HepG2 (cell line): ENCODE measurements around the gene CPNE2. TPM values are rescaled to one million over a fixed set of nuclear protein-coding genes. Genes with fewer than 3 reads are reported as not detected.

Source experiments
- GABPB1 ChIP-seq: IDR thresholded peaks from 2 replicates; pipeline ENCODE4 v1.6.1; 2016; ENCODE audit warnings: mild to moderate bottlenecking, missing genetic modification reagents, moderate library complexity, missing compliant biosample characterization
- HES4 ChIP-seq: sonication (generic); formaldehyde crosslinking; IDR thresholded peaks from 2 replicates; pipeline ENCODE4 v1.9.0; 2021; ENCODE audit warnings: mild to moderate bottlenecking, missing genetic modification reagents, borderline replicate concordance
- HNRNPK ChIP-seq: fragments of 200-400 bp; formaldehyde crosslinking; IDR thresholded peaks from 2 replicates; pipeline ENCODE4 v1.6.1; 2018; ENCODE audit warnings: low read length, low read depth, moderate library complexity, mild to moderate bottlenecking; ENCODE audit not compliant: poor library complexity, severe bottlenecking
- KLF6 ChIP-seq: IDR thresholded peaks from 2 replicates; pipeline ENCODE4 v1.8.0; 2016; ENCODE audit warnings: missing biosample characterization, missing genetic modification reagents
- POGZ ChIP-seq: sonication (generic); formaldehyde crosslinking; IDR thresholded peaks from 2 replicates; pipeline ENCODE4 v1.4.0; 2020; ENCODE audit warnings: mild to moderate bottlenecking, missing genetic modification reagents
- POLR2G ChIP-seq: fragments of 200-400 bp; formaldehyde crosslinking; IDR thresholded peaks from 2 replicates; pipeline ENCODE4 v1.6.1; 2018; ENCODE audit warnings: mild to moderate bottlenecking, low read depth, low read length, moderate library complexity
- RBFOX2 ChIP-seq: fragments of 200-400 bp; formaldehyde crosslinking; IDR thresholded peaks from 2 replicates; pipeline ENCODE4 v1.6.1; 2017; ENCODE audit warnings: low read depth, mild to moderate bottlenecking, low read length
- SAFB2 ChIP-seq: sonication (generic); formaldehyde crosslinking; IDR thresholded peaks from 2 replicates; pipeline ENCODE4 v1.5.1; 2020; ENCODE audit warnings: missing genetic modification reagents, low read depth, mild to moderate bottlenecking, borderline replicate concordance
- SMC3 ChIP-seq: IDR thresholded peaks from 2 replicates; pipeline ENCODE4 v1.6.1; 2011; ENCODE audit warnings: low read length, improper control_type of control experiment
- TFAP4 ChIP-seq: sonication (generic); IDR thresholded peaks from 2 replicates; pipeline ENCODE4 v1.6.1; 2016; ENCODE audit warnings: low read depth, borderline replicate concordance
- ZBTB4 ChIP-seq: sonication (generic); formaldehyde crosslinking; IDR thresholded peaks from 2 replicates; pipeline ENCODE4 v1.4.0; 2020; ENCODE audit warnings: missing genetic modification reagents, mild to moderate bottlenecking, borderline replicate concordance
- ZBTB44 ChIP-seq: sonication (generic); formaldehyde crosslinking; IDR thresholded peaks from 2 replicates; pipeline ENCODE4 v1.4.0; 2020; ENCODE audit warnings: missing genetic modification reagents
- ZFP41 ChIP-seq: sonication (generic); formaldehyde crosslinking; IDR thresholded peaks from 2 replicates; pipeline ENCODE4 v1.4.0; 2020; ENCODE audit warnings: mild to moderate bottlenecking, missing genetic modification reagents, borderline replicate concordance
- ZFP90 ChIP-seq: sonication (generic); formaldehyde crosslinking; IDR thresholded peaks from 2 replicates; pipeline ENCODE4 v1.8.0; 2022; ENCODE audit warnings: missing genetic modification reagents, mild to moderate bottlenecking, inconsistent platforms, borderline replicate concordance
- ZNF616 ChIP-seq: sonication (generic); formaldehyde crosslinking; IDR thresholded peaks from 2 replicates; pipeline ENCODE4 v1.5.0; 2020; ENCODE audit warnings: low read depth, mild to moderate bottlenecking, missing genetic modification reagents
- polyA plus RNA-seq, 8 experiments: library from polyadenylated mRNA; depleted of rRNA in 3 of 8; stranded (reverse) in 7 of 8; unstranded in 1 of 8; fragments of >200 nt; fragmentation: Illumina TruSeq in 4 of 8; extraction: Trizol in 4 of 8; gene quantifications; 2 replicates each; pipeline versions ENCODE4 v1.2.1 to v1.2.3, GENCODE V29; 2011 to 2016; ENCODE audit warnings: low read depth in 4 of 8, missing spikeins in 1 of 8, mixed read lengths in 1 of 8; ENCODE audit not compliant: insufficient read depth in 1 of 8
- total RNA-seq, 5 experiments: library from RNA; depleted of rRNA; stranded (reverse); fragments of >200 nt; fragmentation: Illumina TruSeq; extraction: Trizol; gene quantifications; 2 replicates each; pipeline ENCODE4 v1.2.3, GENCODE V29; 2016; ENCODE audit warnings: low read depth in 1 of 5
- TF ChIP-seq, protein P1 (sequence below): sonication (generic); formaldehyde crosslinking; IDR thresholded peaks from 2 replicates; pipeline ENCODE4 v1.5.0; 2020; ENCODE audit warnings: missing genetic modification reagents
- TF ChIP-seq, protein P2 (sequence below): sonication (generic); formaldehyde crosslinking; IDR thresholded peaks from 2 replicates; pipeline ENCODE4 v1.9.0; 2022; ENCODE audit warnings: missing genetic modification reagents, mild to moderate bottlenecking, borderline replicate concordance

The CPNE2 gene
- total and polyA plus RNA-seq, 2 of the 13 experiments (the other 11 are each of a cell fraction or from before 2014, with no cell fraction given), result 10.6 to 23.3 TPM

DNA sequence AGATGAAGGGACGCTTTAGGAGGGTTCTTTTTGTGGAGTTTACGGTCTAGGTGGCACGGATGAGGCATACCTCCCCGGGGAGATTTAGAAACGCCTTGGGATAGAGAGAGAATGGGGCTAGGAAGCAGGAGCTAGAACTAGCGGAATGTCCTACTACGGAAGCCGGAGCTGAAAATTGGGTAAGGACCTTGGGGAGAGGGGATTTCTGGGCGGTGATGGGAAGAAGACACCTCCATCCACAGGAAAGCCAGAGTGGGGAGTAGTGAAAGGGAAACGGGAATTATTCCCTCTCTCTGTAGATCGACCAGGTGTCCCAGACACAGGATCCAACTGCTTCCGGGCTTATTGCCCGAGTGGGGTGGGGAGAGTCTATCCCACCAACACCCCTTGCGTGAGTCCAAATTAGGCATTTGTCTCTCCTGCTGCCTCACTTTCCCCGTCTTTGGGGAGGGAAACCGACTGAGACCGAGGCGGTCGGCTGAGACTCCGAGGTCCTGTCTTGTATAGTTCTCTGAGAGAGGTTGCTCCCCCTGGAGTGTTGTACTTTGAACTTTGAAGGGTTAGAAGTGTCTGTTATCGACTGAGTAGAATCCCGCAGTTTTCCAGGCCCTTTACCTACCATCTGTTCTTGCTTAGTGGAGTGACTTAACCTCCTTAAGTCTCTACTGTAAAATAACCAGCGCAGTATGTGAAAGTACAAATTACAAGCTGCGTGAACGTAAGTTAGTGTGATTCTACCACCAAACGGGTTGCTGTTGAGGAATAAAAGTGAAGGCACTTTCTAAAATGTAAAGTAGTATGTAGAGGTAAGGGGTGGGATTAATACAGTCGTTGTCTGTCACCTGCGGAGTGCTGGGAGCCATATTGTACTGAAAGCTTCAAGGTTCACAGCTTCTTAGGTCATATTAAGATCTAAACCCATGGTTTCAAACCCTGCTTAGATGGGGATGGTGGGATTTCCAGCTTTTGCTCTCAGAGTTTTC, 94.8 kb downstream of the CPNE2 start (continued):
- peak; percentile 30; the same call in 1 of the 2 replicates for TF ChIP-seq TFAP4
- TF ChIP-seq, protein P1, sequence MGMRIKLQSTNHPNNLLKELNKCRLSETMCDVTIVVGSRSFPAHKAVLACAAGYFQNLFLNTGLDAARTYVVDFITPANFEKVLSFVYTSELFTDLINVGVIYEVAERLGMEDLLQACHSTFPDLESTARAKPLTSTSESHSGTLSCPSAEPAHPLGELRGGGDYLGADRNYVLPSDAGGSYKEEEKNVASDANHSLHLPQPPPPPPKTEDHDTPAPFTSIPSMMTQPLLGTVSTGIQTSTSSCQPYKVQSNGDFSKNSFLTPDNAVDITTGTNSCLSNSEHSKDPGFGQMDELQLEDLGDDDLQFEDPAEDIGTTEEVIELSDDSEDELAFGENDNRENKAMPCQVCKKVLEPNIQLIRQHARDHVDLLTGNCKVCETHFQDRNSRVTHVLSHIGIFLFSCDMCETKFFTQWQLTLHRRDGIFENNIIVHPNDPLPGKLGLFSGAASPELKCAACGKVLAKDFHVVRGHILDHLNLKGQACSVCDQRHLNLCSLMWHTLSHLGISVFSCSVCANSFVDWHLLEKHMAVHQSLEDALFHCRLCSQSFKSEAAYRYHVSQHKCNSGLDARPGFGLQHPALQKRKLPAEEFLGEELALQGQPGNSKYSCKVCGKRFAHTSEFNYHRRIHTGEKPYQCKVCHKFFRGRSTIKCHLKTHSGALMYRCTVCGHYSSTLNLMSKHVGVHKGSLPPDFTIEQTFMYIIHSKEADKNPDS (CRISPR knock-in tag), result no peak
- peak; percentile 15 for TF ChIP-seq HNRNPK
- no peak for TF ChIP-seq SAFB2 (CRISPR knock-in tag)
- no peak; the same call in 1 of the 2 replicates for TF ChIP-seq ZBTB4
- peak; percentile 44; the same call in 1 of the 2 replicates for TF ChIP-seq POGZ
- TF ChIP-seq, protein P2, sequence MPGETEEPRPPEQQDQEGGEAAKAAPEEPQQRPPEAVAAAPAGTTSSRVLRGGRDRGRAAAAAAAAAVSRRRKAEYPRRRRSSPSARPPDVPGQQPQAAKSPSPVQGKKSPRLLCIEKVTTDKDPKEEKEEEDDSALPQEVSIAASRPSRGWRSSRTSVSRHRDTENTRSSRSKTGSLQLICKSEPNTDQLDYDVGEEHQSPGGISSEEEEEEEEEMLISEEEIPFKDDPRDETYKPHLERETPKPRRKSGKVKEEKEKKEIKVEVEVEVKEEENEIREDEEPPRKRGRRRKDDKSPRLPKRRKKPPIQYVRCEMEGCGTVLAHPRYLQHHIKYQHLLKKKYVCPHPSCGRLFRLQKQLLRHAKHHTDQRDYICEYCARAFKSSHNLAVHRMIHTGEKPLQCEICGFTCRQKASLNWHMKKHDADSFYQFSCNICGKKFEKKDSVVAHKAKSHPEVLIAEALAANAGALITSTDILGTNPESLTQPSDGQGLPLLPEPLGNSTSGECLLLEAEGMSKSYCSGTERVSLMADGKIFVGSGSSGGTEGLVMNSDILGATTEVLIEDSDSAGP, result 0 out of 2 replicates have a peak, but pooled peaks have one; percentile 11
- 0 out of 2 replicates have a peak, but pooled peaks have one; percentile 14 for TF ChIP-seq ZFP90 (CRISPR knock-in tag)
- peak; percentile 63; the same call in 1 of the 2 replicates for TF ChIP-seq GABPB1 (CRISPR knock-in tag)
- TF ChIP-seq HES4 (CRISPR knock-in tag), result 0 out of 2 replicates have a peak, but pooled peaks have one; percentile 59
- TF ChIP-seq SMC3, result 0 out of 2 replicates have a peak, but pooled peaks have one; percentile 1
- no peak for TF ChIP-seq ZBTB44
- TF ChIP-seq KLF6 (CRISPR knock-in tag), result peak; percentile 66; the same call in 1 of the 2 replicates
- 0 out of 2 replicates have a peak, but pooled peaks have one; percentile 64 for TF ChIP-seq ZFP41 (CRISPR knock-in tag)
- TF ChIP-seq ZNF616, result no peak
- peak; percentile 64 for TF ChIP-seq RBFOX2
- TF ChIP-seq POLR2G, result peak; percentile 74
